ENCODE results near the gene SNX24.
"Not testable (repeated sequence)": the region's sequence is repeated elsewhere in the genome, so short reads cannot be mapped to it uniquely, and the experiment has no call there.

The SNX24 gene, protein sequence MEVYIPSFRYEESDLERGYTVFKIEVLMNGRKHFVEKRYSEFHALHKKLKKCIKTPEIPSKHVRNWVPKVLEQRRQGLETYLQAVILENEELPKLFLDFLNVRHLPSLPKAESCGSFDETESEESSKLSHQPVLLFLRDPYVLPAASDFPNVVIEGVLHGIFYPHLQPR

GRCh38 chr5:122845229-122846050 is at the start of gene SNX24:
Gene SNX24, plus strand, starts transcription at chr5:122845613. Its CDS starts 21 bp downstream, at chr5:122845634.
- DNase-seq (ENCODE audit: low read depth in 2 of 3, low spot score in 1 of 3) = peak; percentile 28 to 61 (median 42)

- no peak for DNase-seq (ENCODE audit: low read depth in 2 of 3, low spot score in 1 of 3)
Measured at GRCh38 chr5:122805481-122805880, 39.9 kb upstream of the SNX24 start.

GRCh38 chr5:122810405-122810804 is 35.0 kb upstream of the SNX24 start:
- DNase-seq (ENCODE audit: low read depth in 2 of 3, low spot score in 1 of 3) = no peak

- DNase-seq (ENCODE audit: low read depth in 2 of 3, low spot score in 1 of 3) = no peak
Measured at GRCh38 chr5:122815218-122815767, 30.1 kb upstream of the SNX24 start.

DNA sequence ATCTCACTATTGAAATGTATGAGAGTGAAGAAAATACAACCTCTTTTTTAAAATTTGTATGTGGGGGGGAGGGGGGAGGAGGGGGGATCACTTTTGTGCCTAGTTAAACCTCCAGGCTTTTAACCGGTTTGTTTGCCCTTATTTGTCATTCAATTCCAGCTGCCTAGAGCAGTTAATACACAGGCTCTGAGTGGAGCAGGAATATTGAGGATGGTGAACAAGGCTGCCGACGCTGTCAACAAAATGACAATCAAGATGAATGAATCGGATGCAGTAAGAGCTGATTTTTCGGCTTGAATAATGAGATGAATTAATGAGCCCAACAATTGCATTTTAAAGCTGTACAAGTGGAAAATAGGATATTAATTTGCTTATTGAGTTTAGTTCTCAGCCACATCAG is 28.7 kb upstream of the SNX24 start:
- DNase-seq (ENCODE audit: low read depth in 2 of 3, low spot score in 1 of 3) = no peak

DNA sequence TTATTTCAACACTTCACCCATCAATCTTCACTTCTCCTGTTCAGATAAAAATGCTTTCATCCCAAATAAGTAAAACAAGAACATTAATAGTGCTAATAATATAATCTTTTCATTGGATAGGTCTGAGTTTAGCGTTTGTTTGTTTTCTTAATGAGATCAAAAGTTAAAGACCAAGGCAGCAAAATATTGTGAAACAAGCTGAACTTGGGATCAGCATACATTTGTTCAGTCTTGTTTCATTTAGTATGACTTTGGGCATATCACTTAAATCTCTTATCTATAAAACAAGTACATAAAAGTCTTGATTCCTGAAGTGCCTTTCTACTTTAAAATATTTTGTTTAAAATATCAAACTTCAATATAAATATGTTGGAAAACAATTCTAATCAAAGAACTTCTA is 13.4 kb upstream of the SNX24 start:
- DNase-seq (ENCODE audit: low read depth in 2 of 3, low spot score in 1 of 3) = no peak

GRCh38 chr5:122835681-122836080 is 9.7 kb upstream of the SNX24 start:
- no peak for DNase-seq (ENCODE audit: low read depth in 2 of 3, low spot score in 1 of 3)

- no peak for DNase-seq (ENCODE audit: low read depth in 2 of 3, low spot score in 1 of 3)
Measured at GRCh38 chr5:122836947-122837346, 8.5 kb upstream of the SNX24 start.

DNA sequence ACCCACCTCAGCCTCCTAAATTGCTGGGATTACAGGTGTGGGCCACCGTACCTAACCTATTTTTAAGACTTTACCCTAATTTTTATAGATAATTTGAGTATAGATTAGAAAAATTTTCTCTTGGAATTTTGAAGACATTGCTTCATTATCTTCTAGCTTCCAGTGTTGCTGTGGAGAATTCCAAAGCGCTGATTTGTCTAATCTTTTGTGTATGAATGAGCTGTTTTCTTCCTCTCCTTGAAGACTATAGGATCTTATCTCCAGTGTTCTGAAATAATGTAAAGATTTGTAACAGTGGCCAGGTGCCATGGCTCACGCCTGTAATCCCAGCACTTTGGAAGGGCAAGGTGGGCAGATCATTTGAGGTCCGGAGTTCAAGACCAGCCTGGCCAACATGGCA is 5.7 kb upstream of the SNX24 start:
- no peak for DNase-seq (ENCODE audit: low read depth in 2 of 3, low spot score in 1 of 3)

- no peak for DNase-seq (ENCODE audit: low read depth in 2 of 3, low spot score in 1 of 3)
Measured at GRCh38 chr5:122842016-122842580, 3.3 kb upstream of the SNX24 start.

- DNase-seq (ENCODE audit: low read depth in 2 of 3, low spot score in 1 of 3) = no peak
Measured at GRCh38 chr5:122844136-122844909, 1.1 kb upstream of the SNX24 start.

DNA sequence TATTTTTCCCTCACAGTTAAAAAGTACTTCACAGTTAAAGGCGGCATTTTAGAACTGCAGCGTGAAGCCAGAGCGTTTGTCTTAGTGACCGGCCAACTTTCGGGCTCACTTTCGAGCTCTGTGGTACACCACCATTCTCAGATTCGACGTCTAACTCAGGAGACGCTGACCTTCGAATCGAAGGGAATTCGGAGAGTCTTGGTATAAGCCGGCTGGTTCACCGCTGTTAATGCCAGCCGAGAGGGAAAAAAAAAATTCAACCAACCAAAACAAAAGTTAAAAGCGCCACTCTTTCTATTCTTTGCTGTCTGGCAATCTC is 544 bp upstream of the SNX24 start:
- no peak for DNase-seq (ENCODE audit: low read depth in 2 of 3, low spot score in 1 of 3)

DNA sequence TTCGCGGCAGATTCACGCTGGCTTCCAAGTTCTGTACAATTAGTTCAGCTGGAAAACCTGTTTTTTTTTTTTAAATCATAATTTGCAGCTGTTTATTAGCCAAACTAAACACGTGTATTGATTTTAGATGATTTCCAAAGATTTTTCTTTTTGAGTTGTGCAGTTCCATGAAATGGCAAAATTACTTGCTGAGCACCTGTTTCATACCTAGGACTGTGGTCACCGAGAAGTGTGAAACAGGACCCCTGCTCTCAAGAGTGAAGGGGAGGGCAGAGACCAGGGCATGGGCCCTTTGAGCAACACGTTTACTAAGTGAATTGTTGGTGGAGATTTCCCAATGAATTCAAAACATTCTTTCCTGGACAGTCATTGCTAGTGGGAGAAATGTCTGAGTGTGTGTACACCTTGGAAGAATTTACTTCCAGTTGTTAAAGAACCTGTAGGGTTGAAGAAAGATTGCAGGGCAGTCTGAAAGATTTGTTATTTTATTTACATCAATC is 688 bp downstream of the SNX24 start:
- DNase-seq (ENCODE audit: low read depth in 2 of 3, low spot score in 1 of 3) = no peak

DNA sequence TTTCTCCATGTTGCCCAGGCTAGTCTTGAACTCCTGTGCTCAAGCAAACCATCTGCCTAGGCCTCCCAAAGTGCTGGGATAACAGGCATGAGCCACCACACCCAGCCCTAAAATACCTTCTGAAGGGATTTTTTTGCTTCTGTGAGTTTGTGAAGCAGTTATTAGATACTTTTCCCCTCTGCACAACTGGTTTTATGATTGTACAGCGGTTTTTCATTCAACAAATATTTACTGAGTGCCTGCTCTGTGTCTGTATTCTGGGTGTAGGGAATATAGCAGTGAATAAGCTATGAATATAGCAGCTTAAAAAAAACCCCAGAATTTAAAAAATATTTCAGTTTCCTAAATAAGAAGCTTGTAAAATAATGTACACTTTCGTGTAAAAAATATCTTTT is 2.3 kb downstream of the SNX24 start:
- DNase-seq (ENCODE audit: low read depth in 2 of 3, low spot score in 1 of 3) = no peak

GRCh38 chr5:122849771-122850170 is 4.4 kb downstream of the SNX24 start:
- DNase-seq (ENCODE audit: low read depth in 2 of 3, low spot score in 1 of 3) = no peak

GRCh38 chr5:122857538-122857937 is 12.1 kb downstream of the SNX24 start:
- DNase-seq (ENCODE audit: low read depth in 2 of 3, low spot score in 1 of 3) = not testable (repeated sequence)

DNA sequence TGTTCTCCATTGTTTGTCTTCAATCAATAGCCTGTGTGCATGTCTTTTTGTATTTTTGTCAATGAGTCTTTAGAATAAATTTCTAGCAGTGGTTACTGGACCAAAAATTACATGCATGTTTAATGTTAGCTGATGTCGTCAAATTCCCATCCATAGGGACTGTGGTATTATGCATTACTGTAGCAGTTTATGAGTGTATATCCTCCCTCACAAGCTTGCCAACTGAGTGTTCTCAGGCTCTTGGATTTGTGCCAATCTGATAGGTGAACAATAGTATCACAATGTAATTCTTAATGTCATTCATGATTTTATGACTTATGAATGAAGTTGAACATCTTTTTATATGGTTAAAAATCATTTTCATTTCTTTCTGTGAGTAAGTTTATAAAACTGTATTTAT is 13.0 kb downstream of the SNX24 start:
- no peak for DNase-seq (ENCODE audit: low read depth in 2 of 3, low spot score in 1 of 3)

GRCh38 chr5:122863240-122863639 is 17.8 kb downstream of the SNX24 start:
- DNase-seq (ENCODE audit: low read depth in 2 of 3, low spot score in 1 of 3) = no peak

- no peak for DNase-seq (ENCODE audit: low read depth in 2 of 3, low spot score in 1 of 3)
Measured at GRCh38 chr5:122863721-122864120, 18.3 kb downstream of the SNX24 start.

DNA sequence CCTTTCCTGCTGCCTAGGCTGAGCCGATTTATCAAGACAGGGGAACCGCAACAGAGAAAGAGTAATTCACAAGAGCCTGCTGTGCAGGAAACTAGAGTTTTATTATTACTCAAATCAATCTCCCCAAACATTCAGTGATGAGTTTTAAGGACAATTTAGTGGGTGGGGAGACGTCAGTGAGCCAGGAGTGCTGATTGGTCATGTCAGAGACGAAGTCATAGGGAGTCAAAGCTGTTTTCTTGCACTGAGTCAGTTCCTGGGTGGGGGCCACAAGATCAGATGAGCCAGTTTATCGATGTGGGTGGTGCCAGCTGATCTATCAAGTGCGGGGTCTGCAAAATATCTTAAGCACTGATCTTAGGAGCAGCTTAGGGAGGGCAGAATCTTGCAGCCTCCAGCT is 19.0 kb downstream of the SNX24 start:
- DNase-seq (ENCODE audit: low read depth in 2 of 3, low spot score in 1 of 3) = peak in 1 of 3 donors; percentile 7

DNA sequence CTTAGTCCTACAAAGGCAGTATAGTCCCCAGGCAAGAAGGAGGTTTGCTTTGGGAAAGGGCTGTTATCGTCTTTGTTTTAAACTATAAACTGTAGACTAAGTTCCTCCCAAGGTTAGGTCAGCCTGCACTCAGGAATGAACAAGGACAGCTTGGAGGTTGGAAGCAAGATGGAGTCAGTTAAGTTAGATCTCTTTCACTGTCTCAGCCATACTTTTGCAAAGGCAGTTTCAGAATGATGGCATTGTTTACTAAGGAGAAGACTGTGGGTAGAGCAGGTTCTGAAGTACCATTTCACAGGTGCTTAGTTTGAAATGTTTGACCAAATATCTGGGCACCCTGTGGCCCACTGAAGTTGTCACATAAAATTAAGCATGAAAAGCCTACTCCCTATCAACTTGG is 19.4 kb downstream of the SNX24 start:
- no peak for DNase-seq (ENCODE audit: low read depth in 2 of 3, low spot score in 1 of 3)

Data from stimulated activated CD4-positive, alpha-beta T cell treated with anti-CD3 and anti-CD28 coated beads, Interleukin-12 subunit alpha, Interleukin-12 subunit beta, amount 100 ng/mL, for 48 hours (primary cell).